IMR-90 (cell line): ENCODE measurements around the gene ERMARD. TPM values are rescaled to one million over a fixed set of nuclear protein-coding genes. Genes with fewer than 3 reads are reported as not detected.

Source experiments
- ATAC-seq: fragments of 200-7000 bp; cut with Tn5 transposase; 2 replicates; pipeline ENCODE4 v1.9.1; 2020; ENCODE audit warnings: low read depth, mild to moderate bottlenecking, moderate library complexity
- BruUV-seq: library from RNA; stranded (reverse); fragments of 400-500 nt; replicated peaks from 2 replicates; lab custom pipeline; 2021; lab: Mats Ljungman, UMichigan
- CTCF ChIA-PET: fragments of 300-600 bp; formaldehyde crosslinking; extraction: SDS; loops from one replicate; lab custom pipeline; 2021; ENCODE audit warnings: antibody characterized with exemption; lab: Yijun Ruan, JAX
- POLR2A ChIA-PET: fragments of 300-600 bp; sonication (Branson Sonifier 250); formaldehyde crosslinking; loops from one replicate; lab custom pipeline; 2022; ENCODE audit warnings: antibody characterized with exemption; ENCODE audit not compliant: unreplicated experiment; lab: Charles Lee
- DNase-seq: peaks from one replicate; pipeline ENCODE4 v3.0.0; 2013
- H2AFZ ChIP-seq: replicated peaks from 2 replicates; pipeline ENCODE3; 2013; ENCODE audit warnings: low read length, mild to moderate bottlenecking; ENCODE audit not compliant: poor library complexity
- H2AK5ac ChIP-seq: 2 replicates; pipeline ENCODE4 v1.6.1; 2013; ENCODE audit warnings: low read depth, low read length, inconsistent platforms
- H2AK9ac ChIP-seq: replicated peaks from 2 replicates; pipeline ENCODE3; 2013; ENCODE audit warnings: mild to moderate bottlenecking, low read depth, low read length, moderate library complexity; ENCODE audit not compliant: poor library complexity
- H2BK120ac ChIP-seq: 2 replicates; pipeline ENCODE4 v1.6.1; 2013; ENCODE audit warnings: low read depth, low read length, inconsistent platforms
- H2BK15ac ChIP-seq: 3 replicates; pipeline ENCODE4 v1.6.1; 2013; ENCODE audit warnings: low read depth, low read length, inconsistent platforms
- H2BK20ac ChIP-seq: 2 replicates; pipeline ENCODE4 v1.6.1; 2013; ENCODE audit warnings: low read depth, mild to moderate bottlenecking, inconsistent platforms, low read length, moderate library complexity
- H2BK5ac ChIP-seq: 2 replicates; pipeline ENCODE4 v1.6.1; 2013; ENCODE audit warnings: mild to moderate bottlenecking, low read depth, low read length, inconsistent platforms; ENCODE audit not compliant: poor library complexity, severe bottlenecking
- H3K14ac ChIP-seq: replicated peaks from 2 replicates; pipeline ENCODE4 v1.6.1; 2013; ENCODE audit warnings: low read depth, low read length, inconsistent platforms
- H3K18ac ChIP-seq: 2 replicates; pipeline ENCODE4 v1.6.1; 2013; ENCODE audit warnings: low read depth, low read length, control low read depth
- H3K23ac ChIP-seq: 2 replicates; pipeline ENCODE4 v1.6.1; 2013; ENCODE audit warnings: low read depth, low read length, inconsistent platforms
- H3K27ac ChIP-seq: 2 replicates; pipeline ENCODE4 v1.5.1; 2013; ENCODE audit warnings: mild to moderate bottlenecking, control low read depth, low read length; ENCODE audit not compliant: insufficient read depth
- H3K27me3 ChIP-seq: 2 replicates; pipeline ENCODE4 v1.6.1; 2013; ENCODE audit warnings: low read length; ENCODE audit not compliant: control insufficient read depth, insufficient read depth
- H3K36me3 ChIP-seq: 2 replicates; pipeline ENCODE4 v1.6.1; 2013; ENCODE audit warnings: low read length, mixed read lengths; ENCODE audit not compliant: control insufficient read depth, insufficient read depth
- H3K4ac ChIP-seq: 2 replicates; pipeline ENCODE4 v1.6.1; 2013; ENCODE audit warnings: low read depth, low read length, inconsistent platforms
- H3K4me1 ChIP-seq: 2 replicates; pipeline ENCODE4 v1.6.1; 2013; ENCODE audit warnings: low read length, mixed read lengths; ENCODE audit not compliant: control insufficient read depth, insufficient read depth
- H3K4me2 ChIP-seq: 2 replicates; pipeline ENCODE4 v1.6.1; 2013; ENCODE audit warnings: low read depth, mild to moderate bottlenecking, control low read depth, low read length, moderate library complexity
- H3K4me3 ChIP-seq: 2 replicates; pipeline ENCODE4 v1.5.1; 2013; ENCODE audit warnings: low read depth, mild to moderate bottlenecking, control low read depth, low read length, moderate library complexity; ENCODE audit not compliant: insufficient read depth
- H3K56ac ChIP-seq: 2 replicates; pipeline ENCODE4 v1.6.1; 2013; ENCODE audit warnings: low read length, inconsistent platforms; ENCODE audit not compliant: insufficient read depth; ENCODE audit errors: extremely low read depth
- H3K79me1 ChIP-seq, 2 experiments: 2 replicates each; pipeline ENCODE4 v1.6.1; 2013; ENCODE audit warnings: low read length in 2 of 2, inconsistent platforms in 1 of 2, low read depth in 1 of 2
- H3K9ac ChIP-seq: 2 replicates; pipeline ENCODE4 v1.6.1; 2013; ENCODE audit warnings: low read depth, low read length, control low read depth
- H3K9me1 ChIP-seq: 2 replicates; pipeline ENCODE4 v1.6.1; 2013; ENCODE audit warnings: low read length, inconsistent platforms; ENCODE audit not compliant: insufficient read depth
- H3K9me3 ChIP-seq: 2 replicates; pipeline ENCODE4 v1.6.1; 2013; ENCODE audit warnings: low read length; ENCODE audit not compliant: control insufficient read depth, insufficient read depth
- H4K20me1 ChIP-seq: 2 replicates; pipeline ENCODE4 v1.6.1; 2013; ENCODE audit warnings: low read length, inconsistent platforms; ENCODE audit not compliant: insufficient read depth
- H4K5ac ChIP-seq: 2 replicates; pipeline ENCODE4 v1.6.1; 2013; ENCODE audit warnings: mild to moderate bottlenecking, low read depth, low read length, control low read depth
- H4K8ac ChIP-seq, 2 experiments: 2 replicates each; pipeline ENCODE4 v1.6.1; 2013; ENCODE audit warnings: low read depth in 2 of 2, low read length in 2 of 2, control low read depth in 1 of 2, inconsistent platforms in 1 of 2
- H4K91ac ChIP-seq: 2 replicates; pipeline ENCODE4 v1.6.1; 2013; ENCODE audit warnings: low read depth, low read length, inconsistent platforms; ENCODE audit not compliant: insufficient read depth
- BHLHE40 ChIP-seq: fragments of 150-350 bp; IDR thresholded peaks from 2 replicates; pipeline ENCODE4 v1.6.1; 2016; ENCODE audit warnings: mild to moderate bottlenecking, low read depth, low read length
- CEBPB ChIP-seq: IDR thresholded peaks from 2 replicates; pipeline ENCODE4 v1.6.1; 2012; ENCODE audit warnings: low read depth, low read length, improper control_type of control experiment
- FOS ChIP-seq: fragments of 150-350 bp; IDR thresholded peaks from 2 replicates; pipeline ENCODE4 v1.6.1; 2016; ENCODE audit warnings: low read depth, low read length
- MAFK ChIP-seq: IDR thresholded peaks from 2 replicates; pipeline ENCODE4 v1.6.1; 2012; ENCODE audit warnings: low read depth, low read length, improper control_type of control experiment
- MAZ ChIP-seq: IDR thresholded peaks from 2 replicates; pipeline ENCODE4 v1.6.1; 2012; ENCODE audit warnings: low read depth, mild to moderate bottlenecking, low read length, improper control_type of control experiment, moderate library complexity, borderline replicate concordance
- MXI1 ChIP-seq: IDR thresholded peaks from 2 replicates; pipeline ENCODE4 v1.6.1; 2012; ENCODE audit warnings: low read depth, mild to moderate bottlenecking, low read length, moderate library complexity, borderline replicate concordance
- NFE2L2 ChIP-seq: fragments of 150-350 bp; IDR thresholded peaks from 2 replicates; pipeline ENCODE4 v1.6.1; 2016; ENCODE audit warnings: low read depth, mild to moderate bottlenecking, low read length
- POLR2A ChIP-seq: IDR thresholded peaks from 2 replicates; pipeline ENCODE4 v1.6.1; 2012; ENCODE audit warnings: mild to moderate bottlenecking, low read depth, low read length
- RCOR1 ChIP-seq: IDR thresholded peaks from 2 replicates; pipeline ENCODE4 v1.6.1; 2012; ENCODE audit warnings: mild to moderate bottlenecking, low read length, improper control_type of control experiment; ENCODE audit not compliant: insufficient replicate concordance
- RFX5 ChIP-seq: IDR thresholded peaks from 2 replicates; pipeline ENCODE4 v1.8.0; 2012; ENCODE audit warnings: low read depth, mild to moderate bottlenecking, low read length, moderate library complexity
- SMC3 ChIP-seq: fragments of 150-350 bp; IDR thresholded peaks from 2 replicates; pipeline ENCODE4 v1.6.1; 2016; ENCODE audit warnings: low read depth, mild to moderate bottlenecking, antibody characterized with exemption, low read length, moderate library complexity
- WGBS, 2 experiments: methylation state at CpG; one replicate each; pipeline versions ENCODE4 v1.1.5 to v1.1.7; 2013; ENCODE audit warnings: missing lambda C conversion rate in 2 of 2; ENCODE audit not compliant: insufficient read length in 1 of 2; ENCODE audit errors: extremely low coverage in 2 of 2; 5-methylcytosine and 5-hydroxymethylcytosine counted together
- dilution Hi-C: fragments of 300-500 bp; cut with HindIII; formaldehyde crosslinking; loops from one replicate; pipeline ENCODE4 v1.14.3; 2018; ENCODE audit warnings: low sequenced_read_pairs; ENCODE audit not compliant: unreplicated experiment
- in situ Hi-C: fragments of 300-500 bp; cut with MboI; formaldehyde crosslinking; loops from 3 replicates; pipeline ENCODE4 v1.14.3; 2019; ENCODE audit warnings: low sequenced_read_pairs, inconsistent platforms, mixed read lengths
- intact Hi-C: fragments of 100-400 bp; cut with micrococcal nuclease; formaldehyde crosslinking; loops from 2 replicates; pipeline ENCODE4 v1.10.0; 2022
- polyA plus RNA-seq, 3 experiments: library from polyadenylated mRNA; depleted of rRNA; stranded (reverse); fragments of >200 nt; gene quantifications; 2 replicates each; pipeline ENCODE4 v1.2.3, GENCODE V29; 2012; ENCODE audit warnings: low replicate concordance in 1 of 3
- total RNA-seq: library from RNA; depleted of rRNA; stranded (reverse); fragments of >200 nt; gene quantifications from 2 replicates; pipeline ENCODE4 v1.2.3, GENCODE V29; 2012
- TF ChIP-seq, protein P1 (sequence below): fragments of 150-350 bp; IDR thresholded peaks from 2 replicates; pipeline ENCODE4 v1.6.1; 2017; ENCODE audit warnings: mild to moderate bottlenecking, antibody characterized with exemption, low read length, low read depth

Gene ERMARD
- total and polyA plus RNA-seq, 2 of the 4 experiments (the other 2 are of a cell fraction) = 15.1 to 25.4 TPM

GRCh38 chr6:169714178-169714577 lies 37.2 kb upstream of the ERMARD start:
- H3K9me1 ChIP-seq = no peaks in the 10 kb centered on the region
- intact Hi-C loops = no loop called here

More at GRCh38 chr6:169714178-169714577, 37.2 kb upstream of the ERMARD start:
- BruUV-seq = no TSS peak
- 100% methylated on average over 1 of the region's 2 CpGs; no CpG with 5 or more reads in 1 of the 2 experiments for WGBS, 2 experiments
- no peak overlapping the region for H4K8ac ChIP-seq
- no peak overlapping the region for H2AK5ac ChIP-seq
- no peak overlapping the region for H2BK15ac ChIP-seq
- H4K20me1 ChIP-seq = peaks cover 3% of the 10 kb centered on the region; the same call in 1 of the 2 replicates
- H3K27me3 ChIP-seq = no peaks in the 10 kb centered on the region
- no peak overlapping the region for H3K4me2 ChIP-seq
- ChIA-PET CTCF (interaction anchor here (1.6 kb wide), 1 partner anchor 32 kb away, joined by 3 read pairs; no protein-coding TSS in a partner anchor), POLR2A (no interaction called here)
- no peak overlapping the region for H4K5ac ChIP-seq
- H3K4me1 ChIP-seq = no peaks in the 10 kb centered on the region
- H3K23ac ChIP-seq = no peak overlapping the region
- no peak overlapping the region for H3K4ac ChIP-seq
- DNase-seq (peak; percentile 33), ATAC-seq (no peak)
- H3K79me1 ChIP-seq = peaks cover 12 to 18% of the 10 kb centered on the region in 2 experiments
- no peak overlapping the region for H2AK9ac ChIP-seq
- H3K27ac ChIP-seq = no peak overlapping the region
- in situ Hi-C loops = loop anchor here (10.0 kb wide), 1 partner anchor 821 kb away; no protein-coding TSS in a partner anchor
- H2BK5ac ChIP-seq = no peak overlapping the region
- H3K36me3 ChIP-seq = peaks cover 45% of the 10 kb centered on the region
- no peak overlapping the region for H3K9ac ChIP-seq
- H4K91ac ChIP-seq = no peak overlapping the region
- no peak overlapping the region for H3K56ac ChIP-seq
- no peak overlapping the region for H3K4me3 ChIP-seq
- no peak overlapping the region for H3K14ac ChIP-seq
- no peak overlapping the region for H2BK120ac ChIP-seq
- dilution Hi-C loops = no loop called here
- no peak overlapping the region for H2BK20ac ChIP-seq
- TF ChIP-seq, protein P1, sequence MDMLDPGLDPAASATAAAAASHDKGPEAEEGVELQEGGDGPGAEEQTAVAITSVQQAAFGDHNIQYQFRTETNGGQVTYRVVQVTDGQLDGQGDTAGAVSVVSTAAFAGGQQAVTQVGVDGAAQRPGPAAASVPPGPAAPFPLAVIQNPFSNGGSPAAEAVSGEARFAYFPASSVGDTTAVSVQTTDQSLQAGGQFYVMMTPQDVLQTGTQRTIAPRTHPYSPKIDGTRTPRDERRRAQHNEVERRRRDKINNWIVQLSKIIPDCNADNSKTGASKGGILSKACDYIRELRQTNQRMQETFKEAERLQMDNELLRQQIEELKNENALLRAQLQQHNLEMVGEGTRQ = no peak
- TF ChIP-seq MXI1 (no peak), FOS (no peak), SMC3 (no peak), MAFK (no peak), POLR2A (no peak), RCOR1 (no peak), BHLHE40 (no peak), NFE2L2 (no peak), MAZ (no peak), RFX5 (no peak), CEBPB (no peak)
- no peak overlapping the region for H3K18ac ChIP-seq
- H2AFZ ChIP-seq = no peak overlapping the region
- no peaks in the 10 kb centered on the region for H3K9me3 ChIP-seq
